Kidney epithelial cell (primary cell): ENCODE data around the gene FMO5. TPM values are rescaled to one million over a fixed set of nuclear protein-coding genes. Genes with fewer than 3 reads are reported as not detected.

Experiments used
- DNase-seq: peaks from one replicate; pipeline ENCODE4 v3.0.0-alpha.2; 2010; ENCODE audit warnings: low read depth
- H3K27me3 ChIP-seq: 2 replicates; pipeline ENCODE4 v1.6.0; 2011; ENCODE audit warnings: low read length; ENCODE audit not compliant: control insufficient read depth, insufficient read depth
- H3K36me3 ChIP-seq: 2 replicates; pipeline ENCODE4 v1.5.1; 2011; ENCODE audit warnings: low read length; ENCODE audit not compliant: control insufficient read depth, insufficient read depth
- H3K4me3 ChIP-seq: 2 replicates; pipeline ENCODE4 v1.5.1; 2011; ENCODE audit warnings: low read depth, mild to moderate bottlenecking, control low read depth, low read length
- CTCF ChIP-seq: IDR thresholded peaks from 2 replicates; pipeline ENCODE4 v1.5.1; 2011; ENCODE audit warnings: mild to moderate bottlenecking, moderate library complexity, low read length, control low read depth, inconsistent platforms; ENCODE audit not compliant: insufficient read depth, poor library complexity, severe bottlenecking
- total RNA-seq: library from RNA; depleted of rRNA; stranded (reverse); fragments of >200 nt; gene quantifications from 2 replicates; pipeline ENCODE4 v1.2.3, GENCODE V29; 2015

FMO5 gene
- total RNA-seq, 1 donor from 2014 or later, result 0.38 TPM

- TF ChIP-seq CTCF, result no peak
- no peaks in the 10 kb centered on the region for H3K36me3 ChIP-seq
Observed at GRCh38 chr1:147266381-147266780, 41.2 kb upstream of the FMO5 start.

GRCh38 chr1:147264158-147264768, 39.1 kb upstream of the FMO5 start:
- no peak overlapping the region for H3K4me3 ChIP-seq
- no peak for DNase-seq
- H3K27me3 ChIP-seq, result no peaks in the 10 kb centered on the region
- no peak for TF ChIP-seq CTCF
- H3K36me3 ChIP-seq, result no peaks in the 10 kb centered on the region

More at GRCh38 chr1:147266381-147266780, 41.2 kb upstream of the FMO5 start:
- Histone ChIP-seq H3K4me3 (no peak overlapping the region), H3K27me3 (no peaks in the 10 kb centered on the region)
- no peak for DNase-seq

GRCh38 chr1:147260956-147261355, 35.8 kb upstream of the FMO5 start:
- Histone ChIP-seq H3K36me3 (no peaks in the 10 kb centered on the region), H3K27me3 (no peaks in the 10 kb centered on the region), H3K4me3 (no peak overlapping the region)
- DNase-seq, result no peak
- TF ChIP-seq CTCF, result no peak

GRCh38 chr1:147252540-147252939, 27.4 kb upstream of the FMO5 start:
- no peak for DNase-seq
- Histone ChIP-seq H3K27me3 (no peaks in the 10 kb centered on the region), H3K4me3 (no peak overlapping the region), H3K36me3 (no peaks in the 10 kb centered on the region)
- TF ChIP-seq CTCF, result no peak

- H3K27me3 ChIP-seq, result no peaks in the 10 kb centered on the region
- DNase-seq, result no peak
- H3K4me3 ChIP-seq, result no peak overlapping the region
- no peak for TF ChIP-seq CTCF
- no peaks in the 10 kb centered on the region for H3K36me3 ChIP-seq
Observed at GRCh38 chr1:147247656-147248238, 22.6 kb upstream of the FMO5 start.
